Occipital lobe (tissue), 2 donors: ENCODE measurements around the gene SLMAP. TPM values are rescaled to one million over a fixed set of nuclear protein-coding genes. Genes with fewer than 3 reads are reported as not detected.

Source experiments
- DNase-seq: peaks from one replicate; lab custom pipeline; 2025; lab: John Stamatoyannopoulos, UW
- total RNA-seq: library from RNA; depleted of rRNA; stranded (reverse); fragments of >200 nt; gene quantifications from one replicate; pipeline ENCODE4 v1.2.3, GENCODE V29; 2014

SLMAP gene, protein sequence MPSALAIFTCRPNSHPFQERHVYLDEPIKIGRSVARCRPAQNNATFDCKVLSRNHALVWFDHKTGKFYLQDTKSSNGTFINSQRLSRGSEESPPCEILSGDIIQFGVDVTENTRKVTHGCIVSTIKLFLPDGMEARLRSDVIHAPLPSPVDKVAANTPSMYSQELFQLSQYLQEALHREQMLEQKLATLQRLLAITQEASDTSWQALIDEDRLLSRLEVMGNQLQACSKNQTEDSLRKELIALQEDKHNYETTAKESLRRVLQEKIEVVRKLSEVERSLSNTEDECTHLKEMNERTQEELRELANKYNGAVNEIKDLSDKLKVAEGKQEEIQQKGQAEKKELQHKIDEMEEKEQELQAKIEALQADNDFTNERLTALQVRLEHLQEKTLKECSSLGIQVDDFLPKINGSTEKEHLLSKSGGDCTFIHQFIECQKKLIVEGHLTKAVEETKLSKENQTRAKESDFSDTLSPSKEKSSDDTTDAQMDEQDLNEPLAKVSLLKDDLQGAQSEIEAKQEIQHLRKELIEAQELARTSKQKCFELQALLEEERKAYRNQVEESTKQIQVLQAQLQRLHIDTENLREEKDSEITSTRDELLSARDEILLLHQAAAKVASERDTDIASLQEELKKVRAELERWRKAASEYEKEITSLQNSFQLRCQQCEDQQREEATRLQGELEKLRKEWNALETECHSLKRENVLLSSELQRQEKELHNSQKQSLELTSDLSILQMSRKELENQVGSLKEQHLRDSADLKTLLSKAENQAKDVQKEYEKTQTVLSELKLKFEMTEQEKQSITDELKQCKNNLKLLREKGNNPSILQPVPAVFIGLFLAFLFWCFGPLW
- total RNA-seq: 64.4 TPM

- peak; percentile 96 for DNase-seq
These were observed at the start of gene SLMAP for GRCh38 chr3:57755741-57756527. Gene SLMAP (plus strand): TSS chr3:57756309. CDS start chr3:57757652, 1,343 bp downstream.

- no peak for DNase-seq
These were observed 49.6 kb upstream of the SLMAP start for GRCh38 chr3:57706462-57706861.

DNA sequence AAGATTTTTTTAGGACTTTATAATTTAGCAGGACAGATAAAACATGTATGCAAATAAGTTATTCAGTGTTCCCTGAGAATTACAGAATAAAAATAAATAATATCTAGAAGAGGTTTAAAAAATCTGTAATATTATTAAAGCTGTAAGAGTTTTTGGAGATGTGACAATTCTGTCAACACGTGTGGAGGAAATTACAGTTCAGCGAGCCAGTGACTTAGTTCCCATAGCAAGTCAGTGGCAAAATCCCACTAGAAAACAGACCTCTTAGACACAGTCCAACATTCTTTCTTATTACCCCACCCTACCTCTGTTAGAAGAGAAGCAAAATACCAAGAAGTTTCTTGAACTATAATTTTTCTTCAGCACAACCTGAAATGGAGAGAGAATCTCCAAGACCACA is 47.1 kb upstream of the SLMAP start:
- DNase-seq: no peak

DNA sequence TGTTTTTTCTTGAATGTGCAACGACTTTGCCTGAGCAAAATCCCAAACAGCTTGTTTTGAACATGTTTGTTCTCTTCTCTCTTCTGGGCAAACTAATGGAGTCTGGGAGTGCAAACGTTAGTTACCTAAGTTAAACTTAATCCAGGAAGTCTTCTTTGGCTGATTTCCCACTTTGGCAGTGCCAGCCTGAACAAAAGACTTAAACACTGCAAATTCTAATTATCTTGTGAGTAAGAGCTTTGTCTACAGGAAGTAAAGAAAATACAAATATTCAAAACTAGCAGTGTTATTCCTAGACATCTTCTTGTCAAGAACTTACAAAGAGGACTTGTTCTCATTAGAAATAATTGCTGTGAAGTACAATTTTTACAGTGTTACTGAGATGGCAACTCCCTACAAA is 46.5 kb upstream of the SLMAP start:
- no peak for DNase-seq

GRCh38 chr3:57715686-57716085 is 40.4 kb upstream of the SLMAP start:
- no peak for DNase-seq

DNA sequence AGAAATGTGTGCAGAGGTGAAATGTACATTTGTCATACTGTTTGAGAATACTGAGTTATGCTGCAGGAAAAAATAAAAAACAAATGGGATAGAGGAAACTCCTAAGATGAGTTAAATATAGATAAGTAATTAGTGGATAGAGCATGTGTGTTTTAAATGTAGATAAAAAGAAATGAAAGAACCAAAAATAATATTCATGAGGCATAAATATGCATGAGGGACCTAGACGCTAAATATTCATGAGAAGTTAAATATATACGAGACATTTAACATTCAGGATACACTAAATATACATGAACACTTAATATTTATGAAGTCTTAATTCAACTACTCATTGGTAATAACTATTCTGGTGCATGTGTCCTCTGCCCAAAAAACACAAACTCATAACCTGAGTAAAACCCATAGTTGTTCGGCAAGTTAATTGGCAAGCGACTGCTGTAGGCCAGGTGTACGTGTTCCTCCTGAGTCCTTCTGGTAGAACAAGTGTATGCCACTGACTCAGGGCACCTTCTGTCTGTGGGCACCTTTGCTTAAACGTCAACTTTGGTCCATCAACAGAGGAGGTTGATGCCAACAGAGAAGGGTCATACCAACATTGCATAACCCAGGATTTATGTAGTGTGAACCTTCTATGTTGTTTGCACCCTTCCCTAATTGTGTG is 38.8 kb upstream of the SLMAP start:
- no peak for DNase-seq

- no peak for DNase-seq
These were observed 38.0 kb upstream of the SLMAP start for GRCh38 chr3:57718118-57718517.

GRCh38 chr3:57726397-57726796 is 29.7 kb upstream of the SLMAP start:
- no peak for DNase-seq

DNA sequence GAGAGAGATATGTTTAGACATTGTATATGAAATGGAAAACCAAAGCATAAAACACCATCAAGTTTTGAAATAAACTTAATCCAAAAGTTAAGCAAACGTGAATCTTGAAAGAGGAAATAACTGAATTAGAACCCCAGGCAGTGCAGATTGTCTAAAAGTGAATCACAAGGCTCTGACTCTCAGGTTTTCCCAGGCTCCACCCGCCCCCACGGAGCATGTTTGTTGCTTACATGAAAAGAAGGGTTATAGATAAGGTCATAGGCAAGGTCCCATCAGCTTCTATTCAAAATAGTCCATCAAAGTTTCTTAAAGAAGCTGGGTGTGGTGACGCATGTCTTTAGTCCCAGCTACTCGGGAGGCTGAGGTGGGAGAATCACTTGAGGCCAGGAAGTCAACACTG is 29.0 kb upstream of the SLMAP start:
- no peak for DNase-seq

DNA sequence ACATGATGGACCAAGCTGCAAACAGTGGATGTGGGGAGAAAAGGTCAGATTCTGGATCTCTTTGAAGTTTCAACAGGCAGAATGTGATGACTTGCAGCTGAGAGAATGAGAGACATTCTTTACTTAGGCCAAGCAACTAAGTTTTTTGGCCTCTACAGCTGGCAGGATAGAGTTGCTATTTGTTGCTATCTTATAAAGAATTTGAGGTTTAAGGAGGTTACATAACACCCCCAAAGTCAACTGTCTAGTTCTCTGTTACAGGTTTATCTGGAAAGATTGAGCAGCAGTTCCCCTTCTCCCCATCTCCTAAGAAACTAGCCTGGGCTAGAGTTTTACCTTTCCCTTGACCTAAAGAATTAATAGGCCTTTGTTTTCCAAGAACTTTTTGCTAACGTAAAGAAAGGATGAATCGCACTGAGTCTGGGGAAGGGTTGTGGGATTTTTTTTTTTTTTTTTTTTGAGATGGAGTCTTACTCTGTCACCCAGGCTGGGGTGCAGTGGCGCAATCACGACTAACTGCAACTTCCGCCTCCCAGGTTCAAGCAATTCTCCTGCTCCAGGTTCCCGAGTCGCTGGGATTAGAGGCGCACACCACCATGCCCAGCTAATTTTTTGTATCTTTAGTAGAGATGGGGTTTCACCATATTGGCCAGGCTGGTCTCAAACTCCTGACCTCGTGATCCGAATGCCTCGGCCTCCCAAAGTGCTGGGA is 26.6 kb upstream of the SLMAP start:
- no peak for DNase-seq

- DNase-seq: no peak
These were observed 25.4 kb upstream of the SLMAP start for GRCh38 chr3:57730682-57731081.

DNA sequence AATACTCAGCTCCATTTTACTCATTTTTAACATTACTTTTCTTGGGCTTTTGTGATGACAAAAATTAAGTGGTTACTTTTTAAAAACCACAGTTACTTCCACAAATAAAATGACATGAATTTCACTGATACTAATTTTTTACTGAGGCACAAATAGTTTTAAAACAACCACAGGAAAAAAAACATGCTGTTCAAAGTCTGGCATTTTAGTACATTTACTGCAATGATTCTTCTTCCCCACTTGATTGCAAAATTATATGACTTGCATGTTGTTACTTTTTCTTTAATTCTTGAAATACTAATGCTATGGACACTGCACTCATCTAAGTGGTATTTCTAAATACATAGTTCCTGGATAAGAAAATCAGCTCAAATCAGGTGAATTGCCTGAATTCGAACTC is 24.8 kb upstream of the SLMAP start:
- no peak for DNase-seq

DNA sequence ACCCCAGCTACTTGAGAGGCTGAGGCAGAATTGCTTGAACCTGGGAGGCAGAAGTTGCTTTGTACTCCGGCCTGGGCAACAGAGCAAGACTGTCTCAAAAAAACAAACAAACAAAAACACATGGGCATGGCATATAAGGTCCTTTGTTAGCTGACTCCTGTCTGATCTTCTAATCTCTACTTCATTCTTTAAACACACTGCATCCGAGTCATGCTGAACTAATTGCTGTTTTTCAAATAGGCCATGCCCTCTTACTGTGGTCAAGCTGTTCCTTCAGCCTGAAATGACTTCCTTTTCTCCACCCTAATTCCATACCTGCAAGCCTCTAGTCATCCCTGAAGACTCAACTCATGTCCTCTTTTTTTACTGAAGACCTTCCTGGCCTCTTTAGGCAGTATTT is 22.3 kb upstream of the SLMAP start:
- DNase-seq: no peak

- DNase-seq: no peak
These were observed 20.7 kb upstream of the SLMAP start for GRCh38 chr3:57735405-57735804.

DNA sequence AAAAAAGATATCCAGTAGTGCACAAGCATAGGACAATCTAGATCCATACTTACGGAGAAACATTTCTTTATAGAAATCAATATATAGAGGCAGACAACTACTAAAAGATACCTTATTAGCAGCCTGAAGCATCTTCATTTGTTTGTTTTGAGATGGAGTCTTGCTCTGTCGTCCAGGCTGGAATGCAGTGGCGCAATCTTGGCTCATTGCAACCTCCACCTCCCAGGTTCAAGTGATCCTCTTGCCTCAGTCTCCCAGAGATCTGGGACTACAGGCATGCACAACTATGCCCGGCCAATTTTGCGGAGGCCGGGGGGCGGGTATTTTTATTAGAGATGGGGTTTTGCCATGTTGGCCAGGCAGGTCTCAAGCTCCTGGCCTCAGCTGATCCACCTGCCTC is 18.3 kb upstream of the SLMAP start:
- no peak for DNase-seq

- DNase-seq: no peak
These were observed 17.7 kb upstream of the SLMAP start for GRCh38 chr3:57738391-57738790.

DNA sequence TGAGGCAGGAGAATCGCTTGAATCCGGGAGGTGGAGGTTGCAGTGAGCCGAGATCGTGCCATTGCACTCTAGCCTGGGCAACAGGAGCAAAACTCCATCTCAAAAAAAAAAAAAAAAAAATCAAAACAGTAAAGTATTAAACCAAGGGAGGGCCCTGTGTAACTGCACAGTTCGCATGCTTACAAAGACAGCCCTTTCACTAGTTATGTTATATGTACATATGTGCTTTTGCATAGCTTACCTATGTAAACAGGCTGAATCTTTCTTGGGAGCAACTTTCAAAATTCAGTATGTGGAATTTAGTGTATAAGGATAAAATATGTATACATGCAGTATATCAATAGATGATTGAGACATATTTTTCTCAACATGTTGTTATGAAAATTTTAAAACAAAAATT is 16.1 kb upstream of the SLMAP start:
- DNase-seq: no peak

DNA sequence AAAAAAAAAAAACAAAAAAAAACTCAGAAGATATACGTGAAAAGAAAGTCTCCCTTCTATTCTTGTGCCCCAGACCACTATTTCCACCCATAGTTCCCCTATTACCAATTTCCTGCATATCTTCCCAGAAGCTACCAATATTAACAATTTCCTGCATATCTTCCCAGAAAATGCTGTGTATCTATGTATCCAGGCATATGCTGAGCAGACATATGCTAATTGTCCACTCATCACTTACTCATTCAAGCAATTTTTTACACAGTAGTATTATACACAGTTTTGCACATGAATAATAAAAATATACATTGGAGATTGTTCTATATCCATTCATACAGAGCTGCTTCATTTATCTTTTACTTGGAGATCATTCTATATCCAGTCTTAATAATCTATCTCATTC is 12.6 kb upstream of the SLMAP start:
- DNase-seq: no peak

DNA sequence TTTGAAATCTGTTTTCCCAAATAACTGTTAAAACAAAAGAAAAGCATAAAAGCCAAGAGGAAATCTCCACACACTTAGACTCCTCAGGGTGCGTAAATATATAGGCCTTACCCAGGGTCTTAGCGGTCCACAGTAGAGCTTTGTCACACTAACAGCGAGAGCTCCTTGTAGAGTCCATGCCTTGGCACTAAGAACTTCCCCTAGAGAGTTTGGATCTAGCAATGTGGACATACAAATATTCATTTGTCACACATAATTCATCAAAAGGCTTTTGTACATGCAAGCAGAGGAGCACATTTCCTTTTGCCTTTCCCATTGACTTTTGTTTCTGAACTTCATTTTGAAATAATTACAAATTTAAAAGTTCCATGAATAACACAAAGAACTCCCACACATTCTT is 11.0 kb upstream of the SLMAP start:
- DNase-seq: no peak

GRCh38 chr3:57746156-57747010 is 9.7 kb upstream of the SLMAP start:
- no peak for DNase-seq
